OCI-LY1 (cell line): Measurements from ENCODE around the gene UTP25.

Source experiments
- CTCF ChIP-seq: fragments of 200-600 bp; sonication (generic), shearing (Covaris generic); IDR thresholded peaks from 2 replicates; pipeline ENCODE4 v1.5.1; 2017; ENCODE audit warnings: mild to moderate bottlenecking, antibody characterized with exemption, low read length, moderate library complexity, mixed read lengths
- EZH2 ChIP-seq: fragments of 200-600 bp; sonication (generic), shearing (Covaris generic); IDR thresholded peaks from 2 replicates; pipeline ENCODE4 v1.8.0; 2017; ENCODE audit warnings: borderline replicate concordance, mixed run types, mild to moderate bottlenecking, antibody characterized with exemption, low read length, moderate library complexity, mixed read lengths

- TF ChIP-seq EZH2 (no peak), CTCF (no peak)
These were observed 53.8 kb downstream of the UTP25 start for GRCh38 chr1:209881619-209882018.
